GM12878 (cell line): ENCODE measurements around the gene IL1RAPL1. TPM values are rescaled to one million over a fixed set of nuclear protein-coding genes. Genes with fewer than 3 reads are reported as not detected.

Source experiments
- ATAC-seq: fragments of 200-7000 bp; cut with Tn5 transposase; 3 replicates; pipeline ENCODE4 v1.9.1; 2020; ENCODE audit warnings: mild to moderate bottlenecking, moderate library complexity
- BruUV-seq: library from RNA; stranded (reverse); fragments of 400-500 nt; replicated peaks from 2 replicates; lab custom pipeline; 2021; lab: Mats Ljungman, UMichigan
- CTCF ChIA-PET: fragments of 300-600 bp; sonication (Branson Sonifier 250); formaldehyde crosslinking; extraction: SDS; loops from one replicate; lab custom pipeline; 2021; ENCODE audit warnings: inconsistent platforms; lab: Yijun Ruan, JAX
- POLR2A ChIA-PET: fragments of 350-600 bp; formaldehyde crosslinking; extraction: SDS; loops from one replicate; lab custom pipeline; 2021; ENCODE audit warnings: inconsistent platforms; lab: Charles Lee
- RAD21 ChIA-PET: fragments of 300-600 bp; sonication (Branson Sonifier 250); formaldehyde crosslinking; loops from one replicate; lab custom pipeline; 2023; ENCODE audit warnings: antibody characterized with exemption; ENCODE audit not compliant: unreplicated experiment; lab: Charles Lee
- SMC1A ChIA-PET: fragments of 300-600 bp; sonication (Branson Sonifier 250); formaldehyde crosslinking; loops from one replicate; lab custom pipeline; 2023; ENCODE audit not compliant: unreplicated experiment, uncharacterized antibody; lab: Charles Lee
- DNase-seq: peaks from one replicate; pipeline ENCODE4 v3.0.0-alpha.2; 2011; ENCODE audit warnings: low read depth, low spot score
- FAIRE-seq: peaks from 3 replicates; lab custom pipeline; 2011; peaks lifted over from hg19 to GRCh38; lab: Jason Lieb, UNC
- H2AFZ ChIP-seq: 2 replicates; pipeline ENCODE4 v1.6.0; 2011; ENCODE audit warnings: low read depth, low read length, control low read depth; ENCODE audit not compliant: control insufficient read depth
- H3K27ac ChIP-seq: 2 replicates; pipeline ENCODE4 v1.5.1; 2011; ENCODE audit warnings: control low read depth; ENCODE audit not compliant: control insufficient read depth, insufficient read depth
- H3K27me3 ChIP-seq, 2 experiments: replicated peaks in 1 of 2; 2 replicates each; pipeline versions ENCODE4 v1.6.0 to v1.6.1; 2011; ENCODE audit warnings: low read length in 1 of 2; ENCODE audit not compliant: control insufficient read depth in 2 of 2, insufficient read depth in 2 of 2
- H3K36me3 ChIP-seq, 2 experiments: 2 replicates each; pipeline ENCODE4 v1.5.1; 2011; ENCODE audit warnings: low read length in 1 of 2; ENCODE audit not compliant: control insufficient read depth in 2 of 2, insufficient read depth in 2 of 2
- H3K4me1 ChIP-seq: 2 replicates; pipeline ENCODE4 v1.6.1; 2011; ENCODE audit warnings: mild to moderate bottlenecking, low read length, moderate library complexity, mixed read lengths; ENCODE audit not compliant: control insufficient read depth, insufficient read depth
- H3K4me2 ChIP-seq: 2 replicates; pipeline ENCODE4 v1.6.0; 2011; ENCODE audit warnings: control low read depth; ENCODE audit not compliant: control insufficient read depth, insufficient read depth
- H3K4me3 ChIP-seq: fragments of 200-600 bp; sonication (generic); 2 replicates; pipeline ENCODE4 v1.5.1; 2016
- H3K79me2 ChIP-seq: 2 replicates; pipeline ENCODE4 v1.6.0; 2011; ENCODE audit warnings: low read length; ENCODE audit not compliant: control insufficient read depth, insufficient read depth
- H3K9ac ChIP-seq: 2 replicates; pipeline ENCODE4 v1.8.0; 2011; ENCODE audit warnings: low read length, control low read depth, mixed read lengths; ENCODE audit not compliant: control insufficient read depth, insufficient read depth
- H3K9me3 ChIP-seq: replicated peaks from 3 replicates; pipeline ENCODE4 v1.5.1; 2011; ENCODE audit warnings: mild to moderate bottlenecking, low read length; ENCODE audit not compliant: control insufficient read depth, insufficient read depth
- H4K20me1 ChIP-seq: 2 replicates; pipeline ENCODE4 v1.6.0; 2011; ENCODE audit not compliant: control insufficient read depth, insufficient read depth
- ASH2L ChIP-seq: fragments of 300-600, 200-600 bp; sonication (generic); IDR thresholded peaks from 2 replicates; pipeline ENCODE4 v1.6.1; 2017; ENCODE audit warnings: low read depth, mild to moderate bottlenecking, borderline replicate concordance
- BMI1 ChIP-seq: fragments of 450-650 bp; IDR thresholded peaks from 2 replicates; pipeline ENCODE4 v1.6.1; 2016; ENCODE audit warnings: mild to moderate bottlenecking, moderate library complexity, borderline replicate concordance
- CHD2 ChIP-seq: IDR thresholded peaks from 2 replicates; pipeline ENCODE4 v1.6.1; 2011; ENCODE audit warnings: low read depth, low read length, improper control_type of control experiment, borderline replicate concordance
- EGR1 ChIP-seq, 2 experiments: IDR thresholded peaks; 1 replicate in 1 of 2; 2 replicates in 1 of 2; pipeline ENCODE4 v1.6.1; 2011 to 2012; ENCODE audit warnings: low read depth in 2 of 2, low read length in 2 of 2, borderline replicate concordance in 1 of 2, mild to moderate bottlenecking in 1 of 2, moderate library complexity in 1 of 2
- GABPA ChIP-seq: IDR thresholded peaks from 2 replicates; pipeline ENCODE4 v1.6.1; 2014; ENCODE audit warnings: antibody characterized with exemption, low read depth, mild to moderate bottlenecking, inconsistent platforms
- NR2C2 ChIP-seq: IDR thresholded peaks from 2 replicates; pipeline ENCODE4 v1.6.1; 2011; ENCODE audit warnings: borderline replicate concordance, low read depth; ENCODE audit not compliant: control insufficient read depth, insufficient read length
- RB1 ChIP-seq: fragments of 450-650 bp; formaldehyde crosslinking; IDR thresholded peaks from 2 replicates; pipeline ENCODE4 v1.6.1; 2017; ENCODE audit warnings: mild to moderate bottlenecking, borderline replicate concordance
- RCOR1 ChIP-seq: conservative IDR thresholded peaks from 2 replicates; pipeline ENCODE4 v1.6.1; 2012; ENCODE audit warnings: low read depth, low read length, improper control_type of control experiment
- RUNX3 ChIP-seq: IDR thresholded peaks from 2 replicates; pipeline ENCODE4 v1.6.1; 2012; ENCODE audit warnings: low read length, inconsistent platforms
- SMARCA5 ChIP-seq: fragments of 450-650 bp; IDR thresholded peaks from 2 replicates; pipeline ENCODE4 v1.6.1; 2017; ENCODE audit warnings: mild to moderate bottlenecking
- SREBF1 ChIP-seq: IDR thresholded peaks from 2 replicates; pipeline ENCODE4 v1.6.1; 2012; ENCODE audit warnings: mild to moderate bottlenecking, low read length
- SRF ChIP-seq, 2 experiments: IDR thresholded peaks; 2 replicates each; pipeline ENCODE4 v1.6.1; 2011; ENCODE audit warnings: low read depth in 2 of 2, low read length in 2 of 2, mild to moderate bottlenecking in 1 of 2, moderate library complexity in 1 of 2
- YY1 ChIP-seq: IDR thresholded peaks from 2 replicates; pipeline ENCODE4 v1.6.1; 2011; ENCODE audit warnings: low read depth, mild to moderate bottlenecking, low read length
- ZNF274 ChIP-seq: IDR thresholded peaks from one replicate; pipeline ENCODE4 v1.8.0; 2011; ENCODE audit not compliant: insufficient read length, insufficient read depth
- WGBS: methylation state at CpG from one replicate; pipeline ENCODE4 v1.1.6; 2016; ENCODE audit warnings: low lambda C conversion rate; ENCODE audit not compliant: insufficient replicate concordance, insufficient coverage; ENCODE audit errors: missing lambda C conversion rate; 5-methylcytosine and 5-hydroxymethylcytosine counted together
- in situ Hi-C: fragments of 300-500 bp; cut with MboI; formaldehyde crosslinking; loops from 9 replicates; pipeline ENCODE4 v1.14.3; 2018; ENCODE audit warnings: mixed read lengths
- intact Hi-C: fragments of 100-400 bp; cut with micrococcal nuclease; formaldehyde crosslinking; loops from one replicate; pipeline ENCODE4 v1.14.2; 2022; ENCODE audit not compliant: unreplicated experiment
- polyA plus RNA-seq, 11 experiments: library from polyadenylated mRNA; depleted of rRNA in 4 of 11; unstranded in 6 of 11; stranded (reverse) in 5 of 11; fragments of >200 nt; fragmentation: Nextera tagmentation in 4 of 11; fragmentation: Illumina TruSeq in 1 of 11; extraction: Ambion mirVana in 4 of 11; extraction: Trizol in 1 of 11; gene quantifications; 1 replicate in 1 of 11; 2 replicates in 10 of 11; pipeline versions ENCODE4 v1.2.1 to v1.2.3, GENCODE V29; 2011 to 2016; ENCODE audit warnings: inconsistent platforms in 2 of 11, missing spikeins in 2 of 11, low read depth in 1 of 11
- total RNA-seq, 4 experiments: library from RNA; depleted of rRNA in 3 of 4; stranded (reverse); fragments of >200 nt in 3 of 4; fragmentation: Illumina TruSeq in 1 of 4; extraction: Trizol in 1 of 4; gene quantifications; 2 replicates each; pipeline versions ENCODE4 v1.2.1 to v1.2.3, GENCODE V29; 2013 to 2021
- TF ChIP-seq, protein P1 (sequence below): IDR thresholded peaks from 2 replicates; pipeline ENCODE4 v1.6.1; 2012; ENCODE audit warnings: low read depth, low read length, improper control_type of control experiment
- TF ChIP-seq, protein P2 (sequence below): IDR thresholded peaks from 2 replicates; pipeline ENCODE4 v1.6.1; 2012; ENCODE audit warnings: low read depth, low read length, improper control_type of control experiment
- TF ChIP-seq, protein P3 (sequence below): IDR thresholded peaks from 2 replicates; pipeline ENCODE4 v1.6.1; 2011; ENCODE audit warnings: borderline replicate concordance, low read depth, mild to moderate bottlenecking, moderate library complexity, mixed read lengths, low read length; ENCODE audit not compliant: insufficient read depth; ENCODE audit errors: extremely low read length

IL1RAPL1 gene
- total and polyA plus RNA-seq, 10 of the 15 experiments (the other 5 are each of a cell fraction or from before 2014, with no cell fraction given): not detected

DNA sequence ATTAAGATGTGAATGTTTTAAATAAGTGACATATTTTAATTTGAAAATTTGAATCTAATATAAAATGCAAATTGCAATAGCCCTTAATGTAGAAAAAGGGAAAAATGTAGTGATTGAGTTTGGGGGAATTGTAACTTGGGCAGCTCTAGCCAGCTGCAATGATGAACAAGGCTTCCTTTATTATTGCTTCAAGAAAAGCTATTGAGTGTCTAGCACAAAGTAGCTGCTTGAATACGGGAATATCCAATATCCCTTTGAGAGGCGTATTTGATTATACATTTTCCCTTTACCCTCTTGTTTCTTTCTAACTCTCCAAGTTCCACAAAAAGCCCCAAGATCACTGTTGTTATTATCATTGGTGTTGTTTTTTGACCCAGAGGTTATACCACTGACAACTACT lies 21.8 kb downstream of the IL1RAPL1 start:
- Histone ChIP-seq H2AFZ (no peak overlapping the region), H3K4me3 (no peak overlapping the region), H3K79me2 (no peaks in the 10 kb centered on the region), H3K9me3 (no peaks in the 10 kb centered on the region), H4K20me1 (no peaks in the 10 kb centered on the region), H3K4me1 (no peaks in the 10 kb centered on the region), H3K27ac (no peak overlapping the region), H3K4me2 (no peak overlapping the region), H3K36me3 (no peaks in the 10 kb centered on the region), H3K9ac (no peak overlapping the region), H3K27me3 (no peaks in the 10 kb centered on the region)
- ATAC-seq: no peak
- RAD21 ChIA-PET: no interaction called here
- no peak for FAIRE-seq
- POLR2A ChIA-PET: no interaction called here
- 42% methylated on average over 2 of the region's 2 CpGs for WGBS
- intact Hi-C loops (no loop called here), in situ Hi-C loops (no loop called here)
- DNase-seq: no peak
- SMC1A ChIA-PET: no interaction called here
- BruUV-seq: no TSS peak
- CTCF ChIA-PET: no interaction called here
- no peak for TF ChIP-seq RCOR1
- no peak for TF ChIP-seq SREBF1
- no peak for TF ChIP-seq SRF (IDR thresholded peaks at IDR 0.05; ENCODE audit: low read depth in 2 of 2, low read length in 2 of 2)
- no peak for TF ChIP-seq CHD2
- no peak for TF ChIP-seq ZNF274
- TF ChIP-seq RUNX3: no peak
- no peak for TF ChIP-seq BMI1
- TF ChIP-seq YY1: no peak
- TF ChIP-seq EGR1 (IDR thresholded peaks at IDR 0.05; ENCODE audit: borderline replicate concordance in 1 of 2, low read depth in 2 of 2, low read length in 2 of 2): no peak
- TF ChIP-seq GABPA: no peak
- no peak for TF ChIP-seq SMARCA5
- TF ChIP-seq NR2C2: no peak
- TF ChIP-seq, protein P1, sequence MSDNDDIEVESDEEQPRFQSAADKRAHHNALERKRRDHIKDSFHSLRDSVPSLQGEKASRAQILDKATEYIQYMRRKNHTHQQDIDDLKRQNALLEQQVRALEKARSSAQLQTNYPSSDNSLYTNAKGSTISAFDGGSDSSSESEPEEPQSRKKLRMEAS: no peak
- TF ChIP-seq, protein P2, sequence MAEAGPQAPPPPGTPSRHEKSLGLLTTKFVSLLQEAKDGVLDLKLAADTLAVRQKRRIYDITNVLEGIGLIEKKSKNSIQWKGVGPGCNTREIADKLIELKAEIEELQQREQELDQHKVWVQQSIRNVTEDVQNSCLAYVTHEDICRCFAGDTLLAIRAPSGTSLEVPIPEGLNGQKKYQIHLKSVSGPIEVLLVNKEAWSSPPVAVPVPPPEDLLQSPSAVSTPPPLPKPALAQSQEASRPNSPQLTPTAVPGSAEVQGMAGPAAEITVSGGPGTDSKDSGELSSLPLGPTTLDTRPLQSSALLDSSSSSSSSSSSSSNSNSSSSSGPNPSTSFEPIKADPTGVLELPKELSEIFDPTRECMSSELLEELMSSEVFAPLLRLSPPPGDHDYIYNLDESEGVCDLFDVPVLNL: no peak
- no peak for TF ChIP-seq RB1
- TF ChIP-seq, protein P3, sequence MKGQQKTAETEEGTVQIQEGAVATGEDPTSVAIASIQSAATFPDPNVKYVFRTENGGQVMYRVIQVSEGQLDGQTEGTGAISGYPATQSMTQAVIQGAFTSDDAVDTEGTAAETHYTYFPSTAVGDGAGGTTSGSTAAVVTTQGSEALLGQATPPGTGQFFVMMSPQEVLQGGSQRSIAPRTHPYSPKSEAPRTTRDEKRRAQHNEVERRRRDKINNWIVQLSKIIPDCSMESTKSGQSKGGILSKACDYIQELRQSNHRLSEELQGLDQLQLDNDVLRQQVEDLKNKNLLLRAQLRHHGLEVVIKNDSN: no peak
- no peak for TF ChIP-seq ASH2L
- TF ChIP-seq, all 136 proteins: peak for 0
